Measurements from ENCODE around the gene SERPINB13. TPM values are rescaled to one million over a fixed set of nuclear protein-coding genes. Genes with fewer than 3 reads are reported as not detected.

Gene SERPINB13, protein sequence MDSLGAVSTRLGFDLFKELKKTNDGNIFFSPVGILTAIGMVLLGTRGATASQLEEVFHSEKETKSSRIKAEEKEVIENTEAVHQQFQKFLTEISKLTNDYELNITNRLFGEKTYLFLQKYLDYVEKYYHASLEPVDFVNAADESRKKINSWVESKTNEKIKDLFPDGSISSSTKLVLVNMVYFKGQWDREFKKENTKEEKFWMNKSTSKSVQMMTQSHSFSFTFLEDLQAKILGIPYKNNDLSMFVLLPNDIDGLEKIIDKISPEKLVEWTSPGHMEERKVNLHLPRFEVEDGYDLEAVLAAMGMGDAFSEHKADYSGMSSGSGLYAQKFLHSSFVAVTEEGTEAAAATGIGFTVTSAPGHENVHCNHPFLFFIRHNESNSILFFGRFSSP
- total RNA-seq = 9.2 and 20.5 TPM in 2 replicates

DNA sequence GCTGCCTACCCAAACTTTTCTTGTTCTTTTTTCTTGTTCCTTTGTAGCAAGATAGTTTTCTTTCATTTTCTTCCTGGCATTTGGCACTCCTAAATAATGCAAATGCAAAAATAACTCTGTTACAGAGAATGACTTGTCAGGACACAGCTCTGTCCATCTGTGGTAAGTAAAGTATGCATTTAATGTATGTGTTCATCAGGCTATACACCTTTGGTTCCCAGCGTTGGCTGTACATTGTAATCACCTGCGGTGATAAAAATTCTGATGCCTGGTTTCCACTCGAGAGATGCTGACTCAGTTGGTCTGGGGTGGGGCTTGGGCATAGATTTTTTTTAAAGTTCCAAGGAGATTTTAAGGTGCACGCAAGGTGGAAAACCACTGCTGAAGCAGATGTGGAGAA, at the start of gene SERPINB13:
TSS of gene SERPINB13 (plus strand) at position 378 of the 400 bp plus-strand sequence. CDS start 1,325 bp downstream, outside the sequence.

DNA sequence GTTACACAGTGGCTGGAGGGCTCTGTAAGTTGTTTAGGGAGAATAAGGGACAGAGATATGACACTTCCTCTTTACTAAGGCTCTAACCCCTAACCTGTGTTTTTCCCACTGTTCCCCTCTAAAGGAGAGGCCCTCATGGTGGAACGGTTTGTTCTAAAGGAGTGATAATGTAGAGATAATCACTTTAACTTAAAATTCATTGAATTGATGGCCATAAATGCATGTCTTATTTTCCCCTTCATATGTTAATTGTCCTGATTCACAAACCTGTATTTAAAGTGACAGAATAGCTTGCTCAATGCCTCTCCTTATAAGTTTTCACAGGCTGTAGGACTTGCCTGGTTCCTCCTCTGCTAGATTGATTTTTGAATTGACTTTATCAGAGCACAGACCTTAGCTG, 45.1 kb upstream of the SERPINB13 start, which contains the start of gene SERPINB12:
TSS of gene SERPINB12 (plus strand) at position 301 of the 400 bp plus-strand sequence. CDS start 13,791 bp downstream, outside the sequence.

DNA sequence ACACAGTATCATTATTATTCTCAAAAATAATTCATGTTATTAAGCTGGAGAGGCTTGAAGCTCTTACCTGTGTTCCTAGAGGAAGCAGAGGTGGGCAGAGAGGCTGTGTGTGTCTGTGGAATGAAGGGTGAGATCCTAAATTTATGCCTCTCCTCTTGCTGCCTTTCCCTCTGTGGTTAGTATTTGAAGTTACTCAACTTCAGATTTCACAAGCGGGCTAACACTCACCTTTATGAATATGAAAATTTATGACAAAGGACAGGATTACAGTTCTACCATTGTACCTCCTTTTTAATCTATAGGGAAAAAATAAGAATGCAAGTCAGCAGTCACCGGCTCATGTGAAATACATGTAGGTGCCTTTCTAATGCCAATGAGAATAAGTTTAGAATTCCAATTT, 57.0 kb downstream of the SERPINB13 start, which contains the start of gene SERPINB4:
TSS of gene SERPINB4 (minus strand) at position 115 of the 400 bp plus-strand sequence. CDS start 679 bp downstream, outside the sequence.

Other genes starting within 250 kb of the SERPINB13 start
- gene KDSR, start 220.1 kb upstream of the SERPINB13 start, total RNA-seq = 50.3 and 53.3 TPM in 2 replicates
- gene VPS4B, start 164.9 kb upstream of the SERPINB13 start, total RNA-seq = 109 and 114 TPM in 2 replicates
- 883 and 1,115 TPM in 2 replicates for gene SERPINB5, start 110.4 kb upstream of the SERPINB13 start, total RNA-seq
- gene SERPINB12, start 45.0 kb upstream of the SERPINB13 start, total RNA-seq = 0.43 and 0.48 TPM in 2 replicates
- 8.1 and 10.8 TPM in 2 replicates for gene SERPINB4, start 56.9 kb downstream of the SERPINB13 start, total RNA-seq
- gene SERPINB3, start 74.5 kb downstream of the SERPINB13 start, total RNA-seq = 33.7 and 83.3 TPM in 2 replicates
- gene SERPINB11, start 115.6 kb downstream of the SERPINB13 start, total RNA-seq = not detected in 2 replicates
- 35.4 and 53.0 TPM in 2 replicates for gene SERPINB7, start 188.1 kb downstream of the SERPINB13 start, total RNA-seq